ENCODE data around the gene CERS2.
"Not testable (repeated sequence)": the region's sequence is repeated elsewhere in the genome, so short reads cannot be mapped to it uniquely, and the experiment has no call there.

Gene CERS2

DNA sequence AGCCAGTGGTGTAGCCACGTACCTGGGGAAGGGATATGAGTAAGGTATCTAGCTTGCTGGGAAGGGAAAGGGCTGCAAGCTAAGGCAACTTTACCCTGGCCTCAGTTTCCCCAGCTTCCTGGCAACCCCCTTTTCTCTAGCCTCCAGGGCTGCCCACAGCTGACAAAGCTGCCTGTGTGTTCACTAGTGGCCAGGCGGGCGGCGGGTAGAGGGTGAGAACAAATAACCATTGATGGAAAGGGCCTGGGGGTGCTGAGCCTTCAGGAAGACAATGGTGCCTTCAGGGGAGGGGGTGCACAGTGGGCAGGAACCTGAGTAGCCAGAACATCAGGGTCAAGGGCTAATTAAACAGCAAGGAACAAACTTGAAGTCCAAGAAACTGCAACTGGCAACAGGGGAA, 6.1 kb downstream of the CERS2 start:
- no peak for DNase-seq

DNA sequence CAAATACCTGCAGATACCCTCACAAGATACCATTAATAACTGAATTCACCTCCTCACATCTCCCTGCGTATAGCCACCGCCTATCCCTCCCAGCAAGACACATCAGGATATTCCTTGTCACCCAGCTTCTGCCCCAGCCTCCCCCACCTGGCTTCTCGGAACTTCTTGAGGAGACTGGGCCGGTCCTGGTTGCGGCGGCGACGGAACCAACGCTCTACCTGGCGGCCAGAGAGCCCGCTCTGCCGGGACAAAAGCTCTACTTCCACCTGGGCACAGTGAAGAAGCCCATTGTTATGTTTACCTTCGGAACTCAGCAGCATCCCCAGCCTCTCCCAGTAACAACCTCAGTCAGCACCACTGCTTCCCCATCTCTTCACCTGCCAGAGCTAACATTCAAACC, 6.7 kb downstream of the CERS2 start:
- no peak for DNase-seq

DNA sequence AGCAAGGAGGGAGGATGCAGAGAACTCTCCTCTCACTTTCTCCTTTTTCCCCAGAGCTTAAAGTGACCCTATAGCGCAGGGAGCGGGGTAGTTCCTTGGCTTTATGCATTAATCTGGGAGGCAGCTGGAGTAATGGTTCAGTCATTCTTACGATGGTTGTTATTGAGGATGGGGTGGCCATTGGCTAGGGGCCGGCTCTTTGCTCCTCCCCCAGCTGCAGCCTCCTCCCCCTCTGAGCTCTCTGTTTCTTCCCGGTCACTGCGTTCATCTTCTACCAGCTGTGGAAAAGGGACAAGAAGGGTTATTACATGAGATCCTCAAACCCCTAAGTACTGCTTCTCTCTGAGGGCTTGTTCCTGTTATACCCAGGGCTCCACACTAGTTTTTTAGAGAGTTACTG, 8.6 kb downstream of the CERS2 start:
- no peak for DNase-seq

DNA sequence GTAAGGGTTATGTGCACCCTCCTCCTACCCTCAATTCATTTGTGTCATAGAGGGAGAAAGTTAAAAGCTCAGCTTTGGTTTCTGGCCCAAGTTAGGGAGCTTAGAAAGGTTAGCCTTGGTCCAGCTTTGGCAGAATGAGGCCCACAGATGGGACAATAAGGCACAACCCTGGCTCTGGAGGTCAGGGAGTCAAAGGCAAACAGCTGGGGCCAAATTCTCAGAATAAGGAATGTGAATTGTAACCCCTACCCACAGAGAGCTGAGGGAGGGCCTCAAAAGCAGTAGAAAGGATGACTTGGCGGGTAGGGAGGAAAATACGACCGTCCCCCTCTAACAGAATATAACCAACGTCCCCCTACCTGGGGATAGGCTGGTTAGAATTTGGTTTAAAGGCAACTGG, 9.0 kb downstream of the CERS2 start:
- no peak for DNase-seq

DNA sequence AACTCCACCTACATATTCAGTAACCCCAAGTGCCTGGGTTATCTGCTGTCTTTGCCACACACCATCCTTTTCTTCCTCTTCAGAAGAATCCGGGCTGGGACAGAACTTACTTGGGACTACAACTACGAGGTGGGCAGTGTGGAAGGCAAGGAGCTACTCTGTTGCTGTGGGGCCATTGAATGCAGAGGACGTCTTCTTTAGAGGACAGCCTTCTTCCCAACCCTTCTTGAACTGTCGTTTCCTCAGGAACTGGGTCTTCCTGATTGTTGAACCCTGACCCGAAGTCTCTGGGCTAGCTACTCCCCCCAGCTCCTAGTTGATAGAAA, 10.5 kb downstream of the CERS2 start:
- no peak for DNase-seq

DNA sequence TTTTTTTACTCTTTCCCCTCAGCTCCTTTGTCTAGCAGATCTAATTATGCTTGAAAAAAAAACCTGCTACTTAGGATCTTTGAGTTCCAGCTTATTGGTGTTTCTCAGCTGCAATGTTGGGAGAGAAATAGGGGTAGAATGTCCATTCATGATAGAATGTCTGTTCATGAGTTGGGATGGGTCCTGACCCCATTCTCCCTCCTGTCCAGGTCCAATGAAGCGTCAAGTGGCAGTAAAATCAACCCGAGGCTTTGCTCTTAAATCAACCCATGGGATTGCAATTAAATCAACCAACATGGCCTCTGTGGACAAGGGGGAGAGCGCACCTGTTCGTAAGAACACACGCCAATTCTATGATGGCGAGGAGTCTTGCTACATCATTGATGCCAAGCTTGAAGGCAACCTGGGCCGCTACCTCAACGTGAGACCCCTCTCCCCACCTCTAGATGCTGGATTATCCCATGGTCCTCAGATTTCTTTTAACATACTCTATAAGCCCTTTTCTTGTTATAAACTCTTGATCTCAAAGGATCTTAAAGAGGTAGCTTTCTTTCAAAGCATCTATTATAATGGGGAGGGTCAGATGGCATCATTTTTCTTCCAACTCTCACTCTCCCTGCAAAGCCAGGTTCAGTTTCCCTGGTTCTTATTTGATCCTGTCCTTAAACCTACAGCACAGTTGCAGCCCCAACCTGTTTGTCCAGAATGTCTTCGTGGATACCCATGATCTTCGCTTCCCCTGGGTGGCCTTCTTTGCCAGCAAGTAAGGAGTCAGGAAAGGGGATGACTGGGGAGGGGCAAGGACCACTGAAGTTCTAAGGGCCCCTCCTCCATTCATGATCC, 11.1 kb downstream of the CERS2 start:
- DNase-seq, result no peak

DNA sequence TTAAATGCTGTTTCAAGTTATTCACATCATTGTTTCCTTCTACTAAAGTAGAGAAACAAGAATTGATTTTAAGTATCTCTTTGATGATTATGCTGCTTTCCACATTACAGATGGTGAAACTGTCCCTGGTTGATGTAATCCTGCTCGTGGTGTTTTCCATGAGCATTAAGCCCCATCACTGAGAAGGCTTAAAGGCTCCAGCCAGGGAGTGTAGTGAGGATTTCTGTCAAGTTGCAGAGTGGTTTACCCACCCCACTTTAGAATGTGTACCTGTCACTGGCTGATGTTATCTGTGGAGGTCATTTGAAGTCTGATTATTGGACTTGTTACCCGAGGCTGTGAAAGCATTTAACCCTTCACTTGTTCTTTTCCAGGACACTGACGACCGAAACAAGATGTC, 12.9 kb downstream of the CERS2 start:
- DNase-seq, result no peak

DNA sequence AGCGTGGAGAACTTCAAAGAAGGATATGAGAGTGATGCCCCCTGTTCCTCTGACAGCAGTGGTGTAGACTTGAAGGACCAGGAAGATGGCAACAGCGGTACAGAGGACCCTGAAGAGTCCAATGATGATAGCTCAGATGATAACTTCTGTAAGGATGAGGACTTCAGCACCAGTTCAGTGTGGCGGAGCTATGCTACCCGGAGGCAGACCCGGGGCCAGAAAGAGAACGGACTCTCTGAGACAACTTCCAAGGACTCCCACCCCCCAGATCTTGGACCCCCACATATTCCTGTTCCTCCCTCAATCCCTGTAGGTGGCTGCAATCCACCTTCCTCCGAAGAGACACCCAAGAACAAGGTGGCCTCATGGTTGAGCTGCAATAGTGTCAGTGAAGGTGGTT, 14.0 kb downstream of the CERS2 start:
- DNase-seq, result no peak

DNA sequence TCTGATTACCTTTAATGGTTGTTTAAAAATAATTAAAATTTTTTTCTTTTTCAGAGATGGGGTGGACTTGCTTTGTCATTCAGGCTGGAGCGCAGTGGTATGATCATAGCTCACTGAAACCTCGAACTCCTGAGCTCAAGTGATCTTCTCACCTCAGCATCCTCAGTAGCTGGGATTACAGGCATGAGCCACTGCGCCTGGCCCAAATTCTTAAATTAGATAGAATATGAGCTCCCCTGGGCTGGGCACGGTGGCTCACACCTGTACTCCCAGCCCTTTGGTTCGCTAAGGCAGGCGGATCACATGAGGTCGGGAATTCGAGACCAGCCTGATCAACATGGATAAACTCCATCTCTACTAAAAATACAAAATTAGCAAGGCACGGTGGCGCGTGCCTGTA, 17.0 kb downstream of the CERS2 start:
- DNase-seq, result no peak

DNA sequence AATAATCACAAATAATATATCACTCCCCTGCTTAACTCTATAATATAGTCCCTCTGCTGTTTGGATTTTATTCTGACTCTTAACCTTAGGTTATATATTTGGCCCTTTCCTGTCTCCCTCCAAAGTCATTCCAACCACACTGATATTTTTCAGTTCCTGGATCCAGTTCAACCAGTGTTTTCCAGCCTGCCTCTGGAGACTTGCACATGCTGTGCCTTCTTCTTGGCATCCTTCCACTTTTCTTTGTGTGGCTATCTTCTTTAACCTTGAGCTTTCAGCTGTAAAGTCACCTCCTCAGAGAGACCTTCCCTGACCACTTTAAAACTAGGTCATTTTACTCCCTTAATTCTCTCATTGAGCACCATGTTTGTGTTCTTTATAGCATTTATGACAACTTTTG, 19.4 kb downstream of the CERS2 start:
- no peak for DNase-seq

DNA sequence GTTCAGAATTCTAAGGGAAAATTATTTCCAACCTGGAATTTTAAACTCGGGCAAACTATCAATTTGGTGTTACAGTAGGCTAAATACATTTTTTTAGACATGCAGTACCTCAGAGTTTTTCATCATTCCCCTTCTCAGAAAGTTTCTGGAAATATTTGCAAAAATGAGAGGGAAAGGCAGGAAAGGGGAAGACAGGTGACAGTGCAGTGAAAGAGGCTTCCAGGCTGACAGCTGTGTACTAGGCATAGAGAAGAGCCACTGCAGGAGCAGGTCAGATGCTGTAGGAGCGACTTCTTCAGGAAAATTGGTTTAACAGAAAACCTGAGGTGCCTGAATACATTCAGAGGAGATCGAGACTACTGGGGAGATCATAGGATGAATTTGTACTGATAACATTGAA, 19.9 kb downstream of the CERS2 start:
- DNase-seq, result no peak

DNA sequence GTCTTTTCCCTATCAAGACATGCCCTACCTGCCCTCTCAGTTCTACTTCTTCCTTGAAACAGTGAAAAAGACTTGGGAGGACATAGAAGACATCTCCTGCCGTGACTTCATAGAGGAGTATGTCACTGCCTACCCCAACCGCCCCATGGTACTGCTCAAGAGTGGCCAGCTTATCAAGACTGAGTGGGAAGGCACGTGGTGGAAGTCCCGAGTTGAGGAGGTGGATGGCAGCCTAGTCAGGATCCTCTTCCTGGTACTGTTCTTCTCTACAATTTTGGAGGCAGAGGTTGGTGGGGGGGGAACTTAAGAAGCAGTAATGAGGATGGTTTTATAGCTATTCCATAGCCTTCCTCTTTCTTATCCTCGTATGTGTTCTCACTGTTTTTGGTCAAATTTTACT, 29.8 kb downstream of the CERS2 start:
- DNase-seq, result no peak

DNA sequence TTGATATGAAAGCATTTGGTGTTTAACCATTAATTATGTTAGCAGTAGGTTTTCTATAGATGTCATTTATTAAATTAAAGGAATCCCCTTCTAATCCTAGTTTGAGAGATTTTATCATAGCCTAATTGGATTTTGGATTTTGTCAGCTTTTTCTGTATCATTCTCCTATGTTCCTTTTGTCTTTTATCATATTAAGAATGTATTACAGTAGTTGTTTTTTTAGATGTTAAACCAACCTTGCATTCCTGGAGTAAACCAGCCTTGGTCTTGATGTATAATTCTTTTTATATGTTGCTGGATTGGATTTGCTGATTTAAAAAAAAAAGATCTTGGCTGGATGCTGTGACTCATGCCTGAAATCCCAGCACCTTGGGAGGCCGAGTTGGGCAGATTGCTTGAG, 42.9 kb downstream of the CERS2 start:
- no peak for DNase-seq

DNA sequence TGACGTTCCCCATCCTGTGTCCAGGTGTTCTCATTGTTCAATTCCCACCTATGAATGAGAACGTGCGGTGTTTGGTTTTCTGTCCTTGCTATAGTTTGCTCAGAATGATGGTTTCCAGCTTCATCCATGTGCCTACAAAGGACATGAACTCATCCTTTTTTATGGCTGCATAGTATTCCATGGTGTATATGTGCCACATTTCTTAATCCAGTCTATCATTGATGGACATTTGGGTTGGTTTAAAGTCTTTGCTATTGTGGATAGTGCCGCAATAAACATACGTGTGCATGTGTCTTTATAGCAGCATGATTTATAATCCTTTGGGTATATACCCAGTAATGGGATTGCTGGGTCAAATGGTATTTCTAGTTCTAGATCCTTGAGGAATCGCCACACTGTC, 45.9 kb downstream of the CERS2 start:
- not testable (repeated sequence) for DNase-seq

DNA sequence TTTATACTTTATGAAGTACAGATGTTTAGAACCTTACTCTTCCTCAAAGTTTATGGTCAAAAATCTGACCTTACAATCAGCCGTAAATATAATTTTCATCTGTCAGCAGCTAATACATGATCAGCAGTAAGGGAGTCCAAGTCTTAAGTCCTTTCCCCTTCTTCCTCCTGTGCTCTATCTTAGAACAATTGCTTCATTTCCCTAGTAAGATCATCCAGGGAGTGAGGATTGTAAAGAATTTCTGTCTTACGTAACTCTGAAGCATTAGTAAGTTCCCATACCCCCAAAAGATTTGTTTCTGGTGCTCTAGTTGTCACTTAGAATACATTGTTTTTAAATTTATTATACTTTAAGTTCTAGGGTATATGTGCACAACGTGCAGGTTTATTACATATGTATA, 46.3 kb downstream of the CERS2 start:
- no peak for DNase-seq

DNA sequence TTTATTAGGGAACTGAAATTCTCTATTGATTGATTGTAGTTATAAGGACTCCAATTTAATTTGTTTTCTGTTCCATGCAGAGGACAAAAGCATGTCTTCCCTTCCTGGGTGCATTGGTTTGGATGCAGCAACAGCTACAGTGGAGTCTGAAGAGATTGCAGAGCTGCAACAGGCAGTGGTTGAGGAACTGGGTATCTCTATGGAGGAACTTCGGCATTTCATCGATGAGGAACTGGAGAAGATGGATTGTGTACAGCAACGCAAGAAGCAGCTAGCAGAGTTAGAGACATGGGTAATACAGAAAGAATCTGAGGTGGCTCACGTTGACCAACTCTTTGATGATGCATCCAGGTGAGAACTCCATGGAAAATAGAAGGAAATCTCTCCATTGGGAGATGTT, 47.0 kb downstream of the CERS2 start:
- no peak for DNase-seq

DNA sequence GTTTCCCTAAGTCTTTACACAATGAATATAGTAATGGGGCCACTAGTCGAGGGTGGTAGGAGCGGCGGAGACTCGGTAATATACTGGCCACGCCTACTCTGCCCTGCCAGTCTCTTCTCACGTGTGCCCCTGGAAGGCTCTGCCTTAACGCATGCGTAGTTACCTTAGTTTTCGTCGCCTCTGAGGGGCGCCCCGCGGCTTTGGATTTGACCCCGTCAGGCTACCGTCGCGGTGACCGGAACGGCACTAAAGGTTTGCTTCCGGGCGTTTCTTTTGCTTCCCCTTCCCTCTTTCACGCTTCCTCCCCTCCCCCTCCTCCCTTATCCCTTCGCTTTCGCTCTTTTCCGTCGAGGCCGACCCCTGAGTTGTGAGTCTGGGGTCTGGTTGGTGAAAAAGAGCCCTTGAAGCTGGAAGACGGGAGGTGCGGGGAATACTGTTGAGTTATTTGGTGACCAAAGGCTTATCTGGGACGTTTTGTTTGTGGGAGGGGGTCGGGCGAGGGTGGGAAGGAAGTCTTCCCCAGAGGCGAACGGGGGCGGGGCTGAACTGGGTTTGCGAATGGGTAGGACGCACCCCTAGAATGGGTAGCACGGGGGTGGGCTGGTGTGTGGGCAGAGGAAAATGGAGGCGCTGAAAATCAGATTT, 48.4 kb downstream of the CERS2 start, which contains the start of gene SETDB1:
TSS of gene SETDB1 (plus strand) at position 267 of the 645 bp plus-strand sequence. CDS start 1,352 bp downstream, outside the sequence.
- DNase-seq, result peak; percentile 98

DNA sequence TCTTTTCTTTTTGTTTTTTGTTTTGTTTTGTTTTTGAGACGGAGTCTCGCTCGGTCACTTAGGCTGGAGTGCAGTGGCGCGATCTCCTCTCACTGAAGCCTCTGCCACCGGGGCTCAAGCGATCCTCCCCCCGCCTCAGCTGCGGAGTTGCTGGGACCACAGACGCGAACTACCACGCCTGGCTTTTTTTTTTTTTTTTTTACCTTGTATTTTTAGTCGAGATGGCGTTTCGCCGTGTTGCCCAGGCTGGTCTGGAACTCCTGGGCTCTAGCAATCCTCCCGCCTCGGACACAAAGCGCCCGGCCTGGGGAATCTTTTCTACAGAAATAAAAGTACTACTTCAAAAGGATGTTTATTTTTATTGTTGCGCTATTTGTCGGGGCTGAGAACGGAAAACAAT, 49.6 kb downstream of the CERS2 start:
- no peak for DNase-seq

DNA sequence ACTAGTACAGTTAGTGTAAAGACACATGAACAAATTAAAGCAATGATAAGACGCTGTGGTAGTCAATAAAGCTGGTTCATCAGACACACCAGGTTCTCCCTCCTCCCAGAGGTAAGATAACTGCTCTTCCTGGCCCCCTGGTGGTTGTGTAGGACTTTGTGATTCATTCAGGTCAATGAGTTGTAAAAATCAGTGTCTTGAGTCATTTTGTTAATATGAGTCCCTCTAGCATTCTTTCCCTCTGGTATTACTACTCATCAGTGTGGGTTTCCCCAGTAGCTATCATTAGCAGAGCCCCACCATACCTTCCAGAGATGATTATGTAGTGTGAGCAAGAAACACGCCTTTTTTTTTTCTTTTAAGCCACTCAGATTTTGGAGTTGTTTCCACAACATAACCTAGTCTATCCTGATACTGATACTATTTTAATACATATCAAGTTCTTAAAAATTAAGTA, 52.1 kb downstream of the CERS2 start:
- DNase-seq, result peak; percentile 92

DNA sequence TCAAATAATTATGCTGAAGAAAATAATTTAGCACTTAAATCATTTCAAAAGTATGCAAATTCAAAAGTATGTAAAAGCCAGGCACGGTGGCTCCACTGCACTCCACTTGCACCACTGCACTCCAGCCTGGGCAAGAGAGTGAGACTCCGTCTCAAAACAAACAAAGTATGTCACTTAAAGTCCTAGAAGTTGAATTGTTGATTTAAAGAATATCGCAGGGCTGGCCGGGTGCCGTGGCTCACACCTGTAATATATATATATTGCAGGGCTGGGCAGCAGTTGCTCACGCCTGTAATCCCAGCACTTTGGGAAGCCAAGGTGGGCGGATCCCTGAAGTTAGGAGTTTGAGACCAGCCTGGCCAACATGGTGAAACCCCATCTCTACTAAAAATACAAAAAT, 57.2 kb downstream of the CERS2 start:
- DNase-seq, result no peak
